ENCODE measurements around the gene TBC1D22A. TPM values are rescaled to one million over a fixed set of nuclear protein-coding genes. Genes with fewer than 3 reads are reported as not detected.
A peak's percentile ranks its signal among the peaks of the same experiment; 100 is the strongest.

The TBC1D22A gene
- total RNA-seq, 1 donor from 2014 or later: 41.0 TPM

- intact Hi-C loops (cut with micrococcal nuclease): no loop called here
- no peak overlapping the region for H3K4me3 Mint-ChIP-seq
- DNase-seq: no peak
- H3K36me3 Mint-ChIP-seq (ENCODE audit: low read depth): peaks cover 21% of the 10 kb centered on the region
- H3K4me1 Mint-ChIP-seq: no peaks in the 10 kb centered on the region
- peak overlapping the region; percentile 22 for H3K27ac Mint-ChIP-seq
- no peaks in the 10 kb centered on the region for H3K27me3 Mint-ChIP-seq
- no peaks in the 10 kb centered on the region for H3K9me3 Mint-ChIP-seq
These were observed 217.1 kb downstream of the TBC1D22A start for GRCh38 chr22:46979506-46979905.

GRCh38 chr22:46980392-46980791 lies 217.9 kb downstream of the TBC1D22A start:
- Mint-ChIP-seq H3K27ac (no peak overlapping the region), H3K27me3 (no peaks in the 10 kb centered on the region), H3K36me3 (ENCODE audit: low read depth) (peaks cover 21% of the 10 kb centered on the region), H3K9me3 (no peaks in the 10 kb centered on the region), H3K4me3 (no peak overlapping the region), H3K4me1 (no peaks in the 10 kb centered on the region)
- intact Hi-C loops (cut with micrococcal nuclease): no loop called here
- no peak for DNase-seq

- no peaks in the 10 kb centered on the region for H3K4me1 Mint-ChIP-seq
- intact Hi-C loops (cut with micrococcal nuclease): no loop called here
- H3K27ac Mint-ChIP-seq: no peak overlapping the region
- peaks cover 18% of the 10 kb centered on the region for H3K36me3 Mint-ChIP-seq (ENCODE audit: low read depth)
- no peaks in the 10 kb centered on the region for H3K27me3 Mint-ChIP-seq
- no peak overlapping the region for H3K4me3 Mint-ChIP-seq
- DNase-seq: no peak
- no peaks in the 10 kb centered on the region for H3K9me3 Mint-ChIP-seq
These were observed 220.2 kb downstream of the TBC1D22A start for GRCh38 chr22:46982635-46983034.

DNA sequence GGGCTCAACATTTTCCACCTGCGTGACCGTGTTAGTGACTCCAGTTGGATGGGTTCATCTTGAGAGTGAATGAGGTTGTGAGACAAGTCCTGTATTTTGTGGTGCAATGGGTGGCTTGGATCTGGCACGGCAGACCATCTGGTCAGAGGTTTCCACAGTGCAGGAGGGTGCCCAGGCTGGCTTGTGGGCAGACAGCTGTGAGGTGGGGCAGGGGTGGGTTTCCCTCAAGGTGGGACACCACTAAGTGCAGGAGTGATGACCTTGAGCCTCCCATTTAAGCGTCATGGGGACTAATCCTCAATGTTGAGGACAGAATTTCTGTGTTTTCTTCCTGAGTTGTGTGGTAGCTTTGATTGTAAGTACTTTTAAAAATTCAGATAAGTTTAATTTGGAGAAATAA lies 220.6 kb downstream of the TBC1D22A start:
- Mint-ChIP-seq H3K4me3 (no peak overlapping the region), H3K4me1 (no peaks in the 10 kb centered on the region), H3K36me3 (ENCODE audit: low read depth) (peaks cover 18% of the 10 kb centered on the region), H3K27me3 (no peaks in the 10 kb centered on the region), H3K9me3 (no peaks in the 10 kb centered on the region), H3K27ac (no peak overlapping the region)
- DNase-seq: no peak
- intact Hi-C loops (cut with micrococcal nuclease): no loop called here

GRCh38 chr22:46984751-46985506 lies 222.5 kb downstream of the TBC1D22A start:
- no peaks in the 10 kb centered on the region for H3K4me1 Mint-ChIP-seq
- peaks cover 11% of the 10 kb centered on the region for H3K36me3 Mint-ChIP-seq (ENCODE audit: low read depth)
- H3K27me3 Mint-ChIP-seq: no peaks in the 10 kb centered on the region
- H3K9me3 Mint-ChIP-seq: no peaks in the 10 kb centered on the region
- DNase-seq: no peak
- intact Hi-C loops (cut with micrococcal nuclease): no loop called here
- no peak overlapping the region for H3K4me3 Mint-ChIP-seq
- H3K27ac Mint-ChIP-seq: no peak overlapping the region

GRCh38 chr22:46985507-46985882 lies 223.0 kb downstream of the TBC1D22A start:
- no peaks in the 10 kb centered on the region for H3K4me1 Mint-ChIP-seq
- no peak overlapping the region for H3K4me3 Mint-ChIP-seq
- no peak for DNase-seq
- no peaks in the 10 kb centered on the region for H3K27me3 Mint-ChIP-seq
- intact Hi-C loops (cut with micrococcal nuclease): no loop called here
- H3K27ac Mint-ChIP-seq: no peak overlapping the region
- H3K36me3 Mint-ChIP-seq (ENCODE audit: low read depth): peaks cover 9% of the 10 kb centered on the region
- no peaks in the 10 kb centered on the region for H3K9me3 Mint-ChIP-seq

DNA sequence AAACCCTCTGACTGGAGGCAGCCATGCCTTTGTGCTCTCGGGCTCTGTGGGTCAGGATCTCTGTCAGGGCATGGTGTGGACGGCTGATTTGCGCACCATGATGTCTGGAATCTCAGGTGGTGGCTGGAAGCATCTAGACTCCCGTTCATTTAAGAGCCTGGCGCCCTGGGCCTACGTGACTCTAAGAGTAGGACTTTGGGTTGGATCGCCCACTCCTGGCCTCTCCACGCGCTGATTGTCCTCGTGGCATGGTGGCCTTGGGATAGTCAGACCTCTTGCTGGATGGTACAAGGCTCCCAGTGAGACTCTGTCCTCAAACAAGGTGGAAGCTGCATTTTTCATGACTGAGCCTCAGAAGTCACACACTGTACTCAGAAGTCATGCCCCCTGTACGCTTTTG lies 224.3 kb downstream of the TBC1D22A start:
- H3K36me3 Mint-ChIP-seq (ENCODE audit: low read depth): peaks cover 16% of the 10 kb centered on the region
- intact Hi-C loops (cut with micrococcal nuclease): no loop called here
- H3K4me1 Mint-ChIP-seq: no peaks in the 10 kb centered on the region
- H3K4me3 Mint-ChIP-seq: no peak overlapping the region
- no peak overlapping the region for H3K27ac Mint-ChIP-seq
- no peaks in the 10 kb centered on the region for H3K9me3 Mint-ChIP-seq
- H3K27me3 Mint-ChIP-seq: no peaks in the 10 kb centered on the region
- DNase-seq: no peak

GRCh38 chr22:46990937-46991550 lies 228.6 kb downstream of the TBC1D22A start:
- Mint-ChIP-seq H3K27ac (no peak overlapping the region), H3K4me3 (no peak overlapping the region), H3K4me1 (no peaks in the 10 kb centered on the region), H3K36me3 (ENCODE audit: low read depth) (peaks cover 16% of the 10 kb centered on the region), H3K27me3 (no peaks in the 10 kb centered on the region), H3K9me3 (no peaks in the 10 kb centered on the region)
- DNase-seq: no peak
- intact Hi-C loops (cut with micrococcal nuclease): no loop called here

GRCh38 chr22:46991666-46992065 lies 229.2 kb downstream of the TBC1D22A start:
- Mint-ChIP-seq H3K4me3 (no peak overlapping the region), H3K4me1 (peaks cover 2% of the 10 kb centered on the region), H3K36me3 (ENCODE audit: low read depth) (peaks cover 18% of the 10 kb centered on the region), H3K27me3 (no peaks in the 10 kb centered on the region), H3K27ac (no peak overlapping the region), H3K9me3 (no peaks in the 10 kb centered on the region)
- intact Hi-C loops (cut with micrococcal nuclease): no loop called here
- no peak for DNase-seq

- Mint-ChIP-seq H3K27me3 (no peaks in the 10 kb centered on the region), H3K36me3 (ENCODE audit: low read depth) (peaks cover 19% of the 10 kb centered on the region), H3K9me3 (no peaks in the 10 kb centered on the region), H3K27ac (no peak overlapping the region), H3K4me1 (peaks cover 2% of the 10 kb centered on the region), H3K4me3 (no peak overlapping the region)
- intact Hi-C loops (cut with micrococcal nuclease): no loop called here
- DNase-seq: no peak
These were observed 229.8 kb downstream of the TBC1D22A start for GRCh38 chr22:46992121-46992731.

- no peaks in the 10 kb centered on the region for H3K9me3 Mint-ChIP-seq
- H3K27ac Mint-ChIP-seq: no peak overlapping the region
- H3K36me3 Mint-ChIP-seq (ENCODE audit: low read depth): peaks cover 19% of the 10 kb centered on the region
- H3K4me3 Mint-ChIP-seq: no peak overlapping the region
- H3K27me3 Mint-ChIP-seq: no peaks in the 10 kb centered on the region
- intact Hi-C loops (cut with micrococcal nuclease): no loop called here
- peaks cover 3% of the 10 kb centered on the region for H3K4me1 Mint-ChIP-seq
- DNase-seq: no peak
These were observed 231.2 kb downstream of the TBC1D22A start for GRCh38 chr22:46993633-46994032.

DNA sequence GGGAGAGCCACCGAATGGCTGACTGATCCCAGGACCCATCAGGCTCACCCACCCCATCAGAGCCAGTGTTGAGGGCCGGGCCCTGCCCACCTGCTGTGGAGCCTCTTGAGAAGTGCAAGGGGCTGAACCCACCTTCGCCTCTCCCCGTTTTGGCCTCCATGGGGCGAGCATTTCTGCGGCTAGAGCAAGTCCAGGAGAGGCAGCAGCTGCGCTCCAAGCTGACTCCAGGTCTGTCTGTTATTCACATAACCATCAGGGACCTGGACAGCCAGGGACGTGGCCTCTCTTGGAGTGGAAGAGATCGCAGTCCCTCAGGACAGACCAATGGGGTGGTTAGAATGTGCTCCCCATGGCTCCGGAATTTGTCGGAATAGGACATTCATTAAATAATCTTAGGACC lies 231.8 kb downstream of the TBC1D22A start:
- Mint-ChIP-seq H3K9me3 (no peaks in the 10 kb centered on the region), H3K4me3 (no peak overlapping the region), H3K27ac (no peak overlapping the region), H3K4me1 (peaks cover 4% of the 10 kb centered on the region), H3K36me3 (ENCODE audit: low read depth) (peaks cover 25% of the 10 kb centered on the region), H3K27me3 (no peaks in the 10 kb centered on the region)
- no peak for DNase-seq
- intact Hi-C loops (cut with micrococcal nuclease): no loop called here

GRCh38 chr22:46994983-46995382 lies 232.5 kb downstream of the TBC1D22A start:
- peaks cover 26% of the 10 kb centered on the region for H3K36me3 Mint-ChIP-seq (ENCODE audit: low read depth)
- H3K27me3 Mint-ChIP-seq: no peaks in the 10 kb centered on the region
- DNase-seq: no peak
- H3K9me3 Mint-ChIP-seq: no peaks in the 10 kb centered on the region
- no peak overlapping the region for H3K4me3 Mint-ChIP-seq
- H3K4me1 Mint-ChIP-seq: peaks cover 9% of the 10 kb centered on the region
- intact Hi-C loops (cut with micrococcal nuclease): no loop called here
- H3K27ac Mint-ChIP-seq: no peak overlapping the region

DNA sequence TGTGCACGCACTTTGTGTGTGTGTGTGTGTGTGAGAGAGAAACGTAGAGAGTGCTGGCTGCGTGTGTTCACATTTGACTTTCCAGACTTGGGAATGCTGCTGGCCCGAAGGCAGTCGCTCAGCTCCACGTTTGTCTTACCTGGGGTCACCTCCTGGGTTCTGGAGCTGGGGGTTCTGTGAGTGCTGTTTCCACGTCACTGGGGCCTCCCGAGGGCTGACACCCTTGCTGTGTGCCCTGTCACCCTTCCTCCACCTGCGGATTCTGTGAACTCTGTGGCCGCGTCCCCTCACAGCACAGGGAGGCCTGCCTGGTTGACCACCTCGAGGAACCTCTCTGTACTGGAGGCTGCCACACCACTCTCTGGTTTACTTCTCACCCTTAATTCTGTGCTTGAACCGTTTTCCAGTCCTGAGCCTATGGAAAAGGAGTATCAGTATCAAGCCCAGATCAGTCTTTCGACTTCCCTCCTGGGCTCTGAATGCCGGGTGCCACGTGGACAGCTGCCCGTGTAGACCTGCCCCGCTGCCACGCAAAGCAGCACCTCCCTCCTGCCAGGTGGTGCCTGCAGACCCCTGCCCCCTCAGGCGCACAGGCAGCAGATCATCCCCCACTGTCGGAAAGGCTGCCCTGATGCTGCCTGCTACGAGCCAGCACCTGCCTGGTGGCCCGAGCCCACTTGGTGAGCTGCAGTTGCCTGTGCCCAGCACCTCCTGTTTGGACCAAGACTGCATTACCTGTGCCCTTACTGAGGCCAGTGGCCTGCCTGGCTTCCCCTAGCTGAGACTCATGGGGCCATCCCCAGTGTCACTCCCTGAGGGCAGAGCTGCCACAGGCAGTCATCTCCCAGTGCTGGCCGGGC lies 233.3 kb downstream of the TBC1D22A start:
- Mint-ChIP-seq H3K27me3 (no peaks in the 10 kb centered on the region), H3K27ac (no peak overlapping the region), H3K36me3 (ENCODE audit: low read depth) (peaks cover 28% of the 10 kb centered on the region), H3K4me1 (peaks cover 16% of the 10 kb centered on the region), H3K4me3 (no peak overlapping the region), H3K9me3 (no peaks in the 10 kb centered on the region)
- intact Hi-C loops (cut with micrococcal nuclease): no loop called here
- DNase-seq: no peak

Measured in activated CD4-positive, alpha-beta T cell treated with anti-CD3 and anti-CD28 coated beads, Interleukin-2, amount 10 ng/mL, durations not matched to agents 24 days and 14 days (primary cell).